Retinal pigment epithelial cell (primary cell): ENCODE measurements around the gene SYNDIG1L.

Source experiments
- DNase-seq: peaks from one replicate; pipeline ENCODE4 v3.0.0-alpha.2; 2010; ENCODE audit warnings: low read depth
- H3K4me3 ChIP-seq: 2 replicates; pipeline ENCODE4 v1.5.1; 2011; ENCODE audit warnings: mild to moderate bottlenecking, low read length, control low read depth, moderate library complexity
- CTCF ChIP-seq: conservative IDR thresholded peaks from 2 replicates; pipeline ENCODE4 v1.5.1; 2011; ENCODE audit warnings: low read depth, low read length, control low read depth, inconsistent platforms

Gene SYNDIG1L

GRCh38 chr14:74444866-74445265 lies 18.9 kb upstream of the SYNDIG1L start:
- TF ChIP-seq CTCF: no peak
- H3K4me3 ChIP-seq: no peak overlapping the region
- no peak for DNase-seq

GRCh38 chr14:74442757-74443156 lies 16.7 kb upstream of the SYNDIG1L start:
- no peak for TF ChIP-seq CTCF
- no peak for DNase-seq
- no peak overlapping the region for H3K4me3 ChIP-seq

GRCh38 chr14:74441113-74441512 lies 15.1 kb upstream of the SYNDIG1L start:
- no peak for DNase-seq
- TF ChIP-seq CTCF: no peak
- no peak overlapping the region for H3K4me3 ChIP-seq

- DNase-seq: no peak
- H3K4me3 ChIP-seq: no peak overlapping the region
- TF ChIP-seq CTCF: no peak
These were observed 12.4 kb upstream of the SYNDIG1L start for GRCh38 chr14:74438351-74438915.

GRCh38 chr14:74437496-74438053 lies 11.6 kb upstream of the SYNDIG1L start:
- no peak overlapping the region for H3K4me3 ChIP-seq
- no peak for DNase-seq
- TF ChIP-seq CTCF: no peak

GRCh38 chr14:74434294-74434693 lies 8.3 kb upstream of the SYNDIG1L start:
- no peak overlapping the region for H3K4me3 ChIP-seq
- no peak for TF ChIP-seq CTCF
- DNase-seq: no peak

GRCh38 chr14:74429991-74430390 lies 4.0 kb upstream of the SYNDIG1L start:
- DNase-seq: no peak
- TF ChIP-seq CTCF: no peak
- H3K4me3 ChIP-seq: no peak overlapping the region
